ENCODE data around the gene UBE3D. TPM values are rescaled to one million over a fixed set of nuclear protein-coding genes. Genes with fewer than 3 reads are reported as not detected.

Gene UBE3D, protein sequence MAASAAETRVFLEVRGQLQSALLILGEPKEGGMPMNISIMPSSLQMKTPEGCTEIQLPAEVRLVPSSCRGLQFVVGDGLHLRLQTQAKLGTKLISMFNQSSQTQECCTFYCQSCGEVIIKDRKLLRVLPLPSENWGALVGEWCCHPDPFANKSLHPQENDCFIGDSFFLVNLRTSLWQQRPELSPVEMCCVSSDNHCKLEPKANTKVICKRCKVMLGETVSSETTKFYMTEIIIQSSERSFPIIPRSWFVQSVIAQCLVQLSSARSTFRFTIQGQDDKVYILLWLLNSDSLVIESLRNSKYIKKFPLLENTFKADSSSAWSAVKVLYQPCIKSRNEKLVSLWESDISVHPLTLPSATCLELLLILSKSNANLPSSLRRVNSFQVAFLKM
- total RNA-seq (2022; extraction: Qiagen RNA extraction; ENCODE audit: low read depth) = 4.1 to 5.0 TPM (median 4.2 TPM) in 5 replicates

GRCh38 chr6:83065511-83066192 lies at the start of gene UBE3D:
Gene UBE3D (minus strand): TSS chr6:83065841. CDS start chr6:83065718, 123 bp downstream.

GRCh38 chr6:83067448-83068439 lies 2.1 kb upstream of the UBE3D start, which contains the start of gene DOP1A:
Gene DOP1A (plus strand): TSS chr6:83067671. CDS start chr6:83096978, 29,307 bp downstream.

Other genes starting within 250 kb of the UBE3D start
- 1.8 to 3.6 TPM (median 2.8 TPM) in 5 replicates for gene DOP1A, start 1.8 kb upstream of the UBE3D start, total RNA-seq (2022; extraction: Qiagen RNA extraction; ENCODE audit: low read depth)
- gene PGM3, start 127.4 kb upstream of the UBE3D start, total RNA-seq (2022; extraction: Qiagen RNA extraction; ENCODE audit: low read depth) = 24.1 to 31.1 TPM (median 28.3 TPM) in 5 replicates
- gene RWDD2A, start 127.5 kb upstream of the UBE3D start, total RNA-seq (2022; extraction: Qiagen RNA extraction; ENCODE audit: low read depth) = 1.4 to 1.9 TPM (median 1.7 TPM) in 5 replicates

All from A549 treated with CpdA at 1 μM for 4 hours (cell line).